GM18526 (cell line): ENCODE results near the gene PPP1R12C.

ENCODE experiments used
- POLR2A ChIP-seq: IDR thresholded peaks from 3 replicates; pipeline ENCODE4 v1.6.1; 2011; ENCODE audit not compliant: insufficient read length; ENCODE audit errors: extremely low read depth

The PPP1R12C gene

GRCh38 chr19:55149078-55150003 is 31.9 kb upstream of the PPP1R12C start, which contains the start of gene TNNT1:
TNNT1 (minus strand) TSS chr19:55149206; CDS start chr19:55147157, 2,049 bp downstream.
- TF ChIP-seq POLR2A, result no peak

- TF ChIP-seq POLR2A, result no peak
These were observed 30.3 kb upstream of the PPP1R12C start for GRCh38 chr19:55147545-55148251.

DNA sequence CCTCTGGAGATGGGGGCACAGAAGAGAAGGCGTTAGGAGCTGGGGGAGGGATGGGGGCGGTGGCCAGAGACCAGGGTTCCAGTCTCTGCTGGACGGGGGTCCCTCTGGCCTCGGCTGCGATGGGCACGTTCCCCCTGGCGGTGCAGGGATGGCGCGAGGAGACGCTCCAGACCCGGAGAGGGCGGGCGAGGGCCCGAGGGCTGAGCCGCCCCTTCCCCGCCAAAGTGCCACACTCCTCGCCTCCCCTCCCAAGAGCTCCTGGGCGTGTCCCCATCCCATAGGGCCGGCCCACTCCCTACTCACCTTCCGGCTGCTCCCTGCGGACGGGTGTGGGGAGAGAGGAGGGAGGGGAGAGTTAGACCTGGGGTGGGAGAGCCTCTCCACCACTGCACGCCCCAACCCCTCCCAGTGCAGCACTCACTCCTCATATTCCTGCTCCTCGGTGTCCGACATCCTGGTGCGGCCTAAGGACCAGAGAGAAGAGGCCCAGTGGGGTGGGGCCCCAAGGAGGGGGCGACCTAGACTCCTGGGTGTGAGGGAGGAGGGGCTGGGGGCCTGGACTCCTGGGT is 29.4 kb upstream of the PPP1R12C start:
- TF ChIP-seq POLR2A, result no peak

DNA sequence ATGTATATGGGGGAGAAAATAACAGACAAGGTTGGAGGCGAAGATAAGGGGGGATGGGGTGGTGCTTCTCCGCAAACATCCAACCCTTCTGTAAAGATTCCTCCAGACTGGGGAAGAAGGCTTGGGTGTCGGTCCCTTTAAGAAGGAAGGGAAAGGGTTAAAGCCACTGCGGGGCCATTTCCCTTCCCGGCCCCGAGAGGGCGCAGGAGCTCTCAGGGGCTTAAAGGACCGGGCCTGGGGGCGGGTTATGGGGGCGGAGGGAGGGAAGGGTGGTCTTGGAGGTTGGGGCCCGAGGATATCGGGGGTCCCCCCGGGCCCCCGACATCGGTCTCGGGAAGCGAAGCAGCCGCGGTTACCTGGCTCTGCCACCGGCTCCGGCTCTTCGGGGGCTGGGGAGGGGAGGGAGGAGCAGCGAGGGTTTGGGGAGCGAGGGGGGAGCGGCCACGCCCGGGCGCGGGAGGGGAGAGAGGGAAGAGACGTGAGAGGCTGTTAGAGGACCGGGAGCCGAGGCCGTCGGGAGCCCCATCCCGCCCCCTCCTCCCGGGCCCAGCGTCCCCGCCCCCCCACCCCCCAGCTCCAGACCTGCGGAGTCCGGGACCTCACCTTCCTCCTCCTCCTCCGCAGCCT is 28.8 kb upstream of the PPP1R12C start:
- TF ChIP-seq POLR2A, result no peak

GRCh38 chr19:55145232-55145631 is 27.8 kb upstream of the PPP1R12C start:
- TF ChIP-seq POLR2A, result no peak

DNA sequence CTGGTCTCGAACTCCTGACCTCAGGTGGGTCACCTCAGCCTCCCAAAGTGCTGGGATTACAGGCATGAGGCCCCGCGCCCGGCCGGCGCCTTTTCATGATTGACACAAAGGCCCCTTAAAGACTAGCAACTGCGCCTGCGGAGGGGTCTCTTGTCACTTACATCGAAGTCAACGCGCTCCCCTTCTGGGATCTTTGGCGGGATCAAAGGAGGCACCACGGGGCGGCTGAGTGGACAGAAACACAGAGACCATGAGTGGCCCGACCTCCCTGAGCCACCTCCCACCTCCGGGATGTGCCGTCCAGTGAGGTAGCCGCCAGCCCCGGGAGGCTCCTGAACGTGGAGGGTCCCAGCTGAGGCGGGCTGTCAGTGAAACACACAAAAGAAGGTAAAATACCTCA is 24.3 kb upstream of the PPP1R12C start:
- TF ChIP-seq POLR2A, result no peak

DNA sequence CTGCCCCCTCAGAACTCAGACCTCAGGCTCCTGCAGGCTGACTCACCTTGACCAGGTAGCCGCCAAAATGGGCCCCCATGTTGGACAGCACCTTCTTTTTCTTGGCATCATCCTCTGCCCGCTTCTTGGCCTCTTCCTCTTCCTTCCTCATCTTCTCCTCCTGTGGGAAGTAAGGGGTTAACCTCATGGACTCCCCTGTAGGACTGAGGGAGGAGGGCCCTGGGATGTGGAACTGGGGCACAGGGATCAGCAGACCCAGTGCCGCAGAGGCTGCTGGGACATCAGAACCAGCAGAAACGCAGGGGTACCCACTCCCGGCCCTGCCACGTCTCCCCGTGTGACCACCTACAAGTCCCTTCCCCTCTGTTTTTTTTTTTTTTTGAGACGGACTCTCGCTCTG is 20.5 kb upstream of the PPP1R12C start:
- TF ChIP-seq POLR2A, result no peak

GRCh38 chr19:55136399-55137102 is 19.1 kb upstream of the PPP1R12C start:
- TF ChIP-seq POLR2A, result no peak

DNA sequence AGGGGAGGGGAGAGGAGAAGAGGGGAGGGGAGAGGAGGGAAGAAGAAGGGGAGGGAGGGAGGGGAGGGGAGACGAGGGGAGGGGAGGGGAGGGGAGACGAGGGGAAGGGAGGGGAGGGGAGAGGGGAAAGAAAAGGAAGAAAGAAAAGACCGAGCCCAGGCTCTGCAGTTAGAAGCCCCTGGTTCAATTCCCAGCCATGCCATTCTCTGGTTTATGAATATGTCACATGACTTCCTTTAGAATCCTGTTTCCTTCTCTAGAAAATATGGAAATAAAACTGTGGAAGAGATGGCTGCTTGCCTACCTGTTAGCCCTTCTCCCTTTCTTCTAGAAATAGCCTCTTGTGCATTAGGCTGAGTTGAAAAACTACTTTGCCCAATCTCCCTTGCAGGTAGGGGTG is 17.3 kb upstream of the PPP1R12C start:
- no peak for TF ChIP-seq POLR2A

DNA sequence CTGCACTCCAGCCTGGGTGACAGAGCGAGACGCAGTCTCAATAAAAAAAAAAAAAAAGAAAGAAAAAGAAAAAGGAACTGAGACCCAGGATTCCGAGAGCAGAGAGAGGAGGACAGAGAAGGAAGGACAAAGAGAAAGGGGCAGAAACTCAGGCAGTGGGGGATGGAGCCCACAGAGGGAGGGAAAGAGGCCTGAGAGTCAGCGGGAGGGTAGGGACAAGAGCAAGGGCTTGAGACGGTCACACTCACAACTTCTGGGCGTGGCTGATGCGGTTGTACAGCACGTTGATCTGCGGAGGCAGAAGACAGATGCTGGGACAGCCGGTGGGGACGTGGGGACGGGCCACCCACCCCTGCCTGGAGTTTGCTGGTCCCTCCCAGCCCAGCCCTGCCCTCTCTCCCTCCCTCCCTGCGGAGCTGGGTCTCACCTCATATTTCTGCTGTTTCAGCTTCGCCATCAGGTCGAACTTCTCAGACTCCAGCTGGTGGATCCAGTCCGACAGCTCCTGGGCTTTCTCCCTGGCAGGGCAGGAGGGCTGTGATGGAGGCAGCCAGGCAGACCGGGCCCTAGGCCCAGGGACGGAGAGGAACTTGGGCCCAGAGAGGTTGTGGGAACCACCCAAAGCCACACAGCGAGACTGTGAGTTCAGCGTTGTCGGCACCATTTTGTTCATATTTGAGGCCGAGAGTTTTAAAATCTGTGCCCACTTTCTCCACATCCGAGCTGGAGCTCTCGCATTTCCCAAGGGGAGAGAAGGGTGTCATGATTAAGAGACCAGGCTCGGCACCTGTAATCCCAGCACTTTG is 16.4 kb upstream of the PPP1R12C start:
- TF ChIP-seq POLR2A, result no peak

DNA sequence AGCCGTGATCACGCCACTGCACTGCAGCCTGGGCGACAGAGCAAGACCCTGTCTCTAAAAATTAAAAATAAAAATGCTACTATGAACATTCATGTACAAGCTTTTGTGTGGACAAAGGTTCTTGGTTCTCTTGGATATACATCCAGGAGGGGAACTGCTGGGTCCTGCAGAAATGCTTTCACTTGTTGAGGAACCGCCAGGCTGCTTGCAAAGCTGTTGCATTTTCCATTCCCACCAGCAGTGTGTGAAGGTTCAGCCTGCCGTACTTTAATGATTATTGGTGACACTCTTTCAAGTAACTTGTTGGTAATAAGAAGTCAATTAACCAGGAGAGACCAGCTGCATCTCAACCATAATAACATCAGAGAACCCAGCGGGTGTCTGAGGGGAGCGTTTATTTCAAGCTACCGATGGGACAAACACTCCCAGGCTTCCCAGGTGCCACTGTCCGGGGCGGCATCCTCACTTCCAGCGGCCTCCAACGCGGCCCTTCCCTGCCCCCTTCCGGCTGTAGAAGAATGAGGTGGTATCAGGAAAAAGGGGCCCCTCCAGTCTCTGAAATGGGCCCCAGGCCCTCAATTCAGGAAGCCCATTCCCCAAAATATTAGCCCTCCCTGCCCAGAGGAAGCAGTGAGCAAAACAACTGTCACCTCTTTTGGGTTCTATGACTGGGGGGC is 15.2 kb upstream of the PPP1R12C start:
- no peak for TF ChIP-seq POLR2A

GRCh38 chr19:55131421-55131820 is 14.0 kb upstream of the PPP1R12C start:
- TF ChIP-seq POLR2A, result no peak

- TF ChIP-seq POLR2A, result no peak
These were observed 1.6 kb upstream of the PPP1R12C start for GRCh38 chr19:55119053-55119452.
